HG03432 (cell line): ENCODE results near the gene COL18A1.

Source experiments
- ATAC-seq: cut with Tn5 transposase; IDR thresholded peaks from one replicate; pipeline ENCODE4 v1.9.1; 2021; ENCODE audit warnings: mild to moderate bottlenecking, moderate library complexity; ENCODE audit not compliant: unreplicated experiment

The COL18A1 gene

GRCh38 chr21:45475797-45476570 is 71.0 kb downstream of the COL18A1 start:
- no peak for ATAC-seq

DNA sequence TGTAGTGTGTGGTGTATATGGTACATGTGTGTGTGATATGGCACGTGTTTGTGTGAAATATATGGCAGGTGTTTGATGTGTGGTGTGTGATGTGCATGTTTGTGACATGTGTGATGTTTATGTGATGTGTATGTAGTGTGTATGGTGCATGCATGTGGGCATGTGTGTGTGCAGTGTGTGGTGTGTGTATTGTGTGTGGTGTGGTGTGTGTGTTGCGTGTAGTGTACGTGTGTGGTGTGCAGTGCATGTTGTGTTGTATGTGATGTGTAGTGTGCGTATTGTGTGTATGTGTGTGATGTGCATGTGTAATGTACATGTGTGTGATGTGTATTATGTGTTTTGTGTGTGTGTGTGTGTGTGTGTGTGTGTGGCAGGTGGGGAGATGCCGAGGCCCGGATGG is 71.6 kb downstream of the COL18A1 start:
- ATAC-seq, result no peak

DNA sequence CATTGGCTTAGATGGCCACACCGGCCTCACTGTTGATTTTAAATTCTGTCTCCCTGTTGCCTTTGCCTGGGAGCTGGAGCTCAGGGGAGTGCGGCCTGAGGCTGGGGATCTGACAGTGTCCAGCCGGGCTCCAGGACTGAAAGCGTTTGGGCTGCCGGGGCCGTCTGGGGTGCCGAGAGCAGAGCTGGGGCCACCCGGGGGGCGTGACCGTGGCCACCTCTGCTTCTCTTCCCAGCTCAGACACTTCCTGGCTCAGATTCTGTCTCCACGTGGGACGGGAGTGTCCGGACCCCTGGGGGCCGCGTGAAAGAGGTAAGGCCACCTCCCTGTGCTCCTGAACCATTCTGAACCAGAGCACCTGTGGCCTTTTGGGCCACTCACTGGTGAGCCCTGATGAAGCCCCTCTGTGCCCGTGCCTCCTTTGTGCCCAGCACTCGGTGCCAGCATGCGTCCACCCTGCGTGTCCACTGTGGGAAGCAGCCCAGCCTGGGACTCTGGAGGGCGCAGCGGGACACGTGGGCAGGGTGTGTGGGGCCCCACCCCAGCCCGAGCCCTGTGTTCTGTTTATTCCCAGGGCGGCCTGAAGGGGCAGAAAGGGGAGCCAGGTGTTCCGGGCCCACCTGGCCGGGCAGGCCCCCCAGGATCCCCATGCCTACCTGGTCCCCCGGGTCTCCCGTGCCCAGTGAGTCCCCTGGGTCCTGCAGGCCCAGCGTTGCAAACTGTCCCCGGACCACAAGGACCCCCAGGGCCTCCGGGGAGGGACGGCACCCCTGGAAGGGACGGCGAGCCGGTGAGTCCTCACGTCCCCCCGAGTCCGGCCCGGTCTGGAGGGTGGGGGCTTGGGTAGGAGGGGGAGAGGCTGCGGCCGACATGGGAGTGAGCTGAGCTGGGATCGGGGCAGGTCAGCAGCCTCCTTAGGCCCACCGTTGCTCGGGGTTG is 72.5 kb downstream of the COL18A1 start:
- ATAC-seq, result no peak

DNA sequence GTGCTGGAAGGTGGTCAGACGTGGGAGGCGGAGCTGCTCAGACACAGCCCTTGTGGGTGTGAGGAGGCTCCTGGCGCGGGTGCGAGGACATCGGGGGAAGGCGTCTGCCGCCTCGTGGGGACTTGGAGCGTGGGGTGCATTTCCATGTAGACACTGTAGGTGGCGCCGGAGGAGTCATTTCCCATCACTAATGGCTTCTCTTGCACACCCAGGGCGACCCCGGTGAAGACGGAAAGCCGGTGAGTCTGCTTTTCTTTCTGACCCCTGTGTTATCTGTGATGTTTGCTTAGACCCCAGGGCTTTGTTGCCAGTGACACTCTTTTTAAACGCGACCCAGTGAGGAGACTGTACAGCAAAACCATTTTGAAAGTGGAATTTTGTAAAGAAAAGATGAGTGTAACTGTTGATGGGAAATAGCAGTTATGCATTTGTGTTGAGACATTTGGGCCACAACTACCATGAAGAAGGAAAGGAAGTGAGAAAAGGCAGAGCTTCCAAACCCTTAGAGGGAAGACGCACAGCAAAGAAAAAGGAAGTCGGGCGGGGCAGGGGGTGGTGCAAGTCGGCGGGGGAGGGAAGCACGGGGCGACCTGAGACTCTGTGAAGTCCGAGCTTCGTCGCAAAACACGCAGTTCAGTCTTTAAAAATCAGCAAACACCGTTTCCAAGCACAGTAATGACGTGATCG is 73.3 kb downstream of the COL18A1 start:
- no peak for ATAC-seq

DNA sequence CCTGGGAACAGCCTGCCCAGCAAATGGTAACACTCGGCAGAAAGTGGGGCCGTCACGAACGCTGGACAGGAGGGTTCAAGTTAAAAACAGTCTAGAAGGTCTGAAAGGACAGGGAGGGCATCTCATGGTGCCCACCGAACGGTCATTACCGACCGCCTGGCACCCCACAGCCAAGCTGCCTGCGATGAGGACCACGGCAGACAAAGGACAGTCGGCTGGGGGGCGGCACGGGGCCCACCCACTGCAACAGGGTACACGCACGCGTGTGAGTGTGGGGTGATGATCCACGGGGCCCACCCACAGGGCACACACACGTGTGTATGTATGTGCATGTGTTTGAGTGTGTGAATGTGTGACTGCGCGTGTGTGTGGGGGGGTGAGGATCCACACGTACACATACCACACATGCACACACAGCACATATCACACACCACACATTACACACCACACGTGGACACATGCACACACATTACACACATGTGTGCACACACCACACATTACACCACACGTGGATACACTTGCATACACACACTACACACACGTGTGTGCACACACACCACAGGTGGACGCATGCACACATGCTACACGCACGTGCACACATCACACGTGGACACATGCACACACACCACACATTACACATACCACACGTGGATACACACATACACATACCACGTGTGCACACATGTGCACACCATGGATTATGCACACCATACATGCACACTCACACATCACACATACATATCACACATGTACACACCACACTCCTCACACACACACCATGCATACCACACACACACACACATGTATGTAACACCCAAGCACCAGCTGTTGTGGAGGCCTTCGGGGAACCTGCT is 74.1 kb downstream of the COL18A1 start:
- no peak for ATAC-seq

- no peak for ATAC-seq
These were observed 75.0 kb downstream of the COL18A1 start for GRCh38 chr21:45479691-45480675.

DNA sequence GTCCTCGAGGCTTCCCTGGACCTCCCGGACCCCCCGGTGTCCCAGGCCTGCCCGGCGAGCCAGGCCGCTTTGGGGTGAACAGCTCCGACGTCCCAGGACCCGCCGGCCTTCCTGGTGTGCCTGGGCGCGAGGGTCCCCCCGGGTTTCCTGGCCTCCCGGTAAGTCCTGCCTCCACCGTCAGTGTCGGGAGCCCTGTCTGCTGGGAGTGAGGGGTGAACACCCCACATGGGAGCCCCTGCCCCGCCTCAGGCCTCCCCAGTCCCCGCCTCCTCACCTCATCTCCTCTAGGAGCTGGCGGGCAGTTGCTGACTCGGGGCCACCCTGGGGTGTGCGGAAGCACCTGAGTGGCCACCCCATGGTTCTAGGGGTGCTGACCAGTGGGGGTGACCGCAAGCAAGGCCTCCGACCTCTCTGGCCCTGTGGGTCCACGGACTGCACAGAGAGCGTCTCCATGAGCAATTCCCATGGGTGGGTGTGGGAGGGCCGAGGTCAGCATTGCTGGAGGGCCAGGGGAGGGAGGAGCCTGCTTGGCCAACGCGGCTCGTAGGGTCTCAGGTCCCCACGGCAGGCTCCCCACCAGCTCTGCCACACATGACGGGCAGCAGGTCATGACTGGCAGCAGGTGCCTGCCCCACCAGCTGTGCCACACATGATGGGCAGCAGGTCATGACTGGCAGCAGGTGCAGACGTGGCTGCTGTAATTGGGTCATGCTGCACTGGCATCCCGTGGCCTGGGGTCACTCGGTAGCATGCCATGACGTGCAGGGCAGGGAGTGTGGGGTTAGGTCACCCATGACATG is 75.9 kb downstream of the COL18A1 start:
- no peak for ATAC-seq

DNA sequence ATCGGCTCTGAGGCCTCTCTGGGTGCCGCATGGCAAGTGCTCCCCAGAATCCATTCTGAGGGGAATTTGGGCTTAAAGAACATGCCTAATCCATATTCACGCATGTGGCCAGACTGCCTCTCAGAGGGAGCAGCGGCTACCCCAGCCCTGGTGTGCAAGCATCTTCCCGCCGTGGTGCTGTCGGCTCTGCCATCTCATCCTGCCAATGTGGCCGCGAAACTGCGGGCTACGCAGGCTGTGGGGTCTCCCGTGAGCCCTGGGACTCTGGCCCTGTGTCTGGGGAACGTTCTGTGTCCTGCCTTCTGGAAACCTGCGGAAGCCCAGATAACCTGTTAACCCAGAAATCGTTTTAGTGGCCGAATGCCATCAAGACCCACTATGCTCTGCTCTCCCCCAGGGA is 76.6 kb downstream of the COL18A1 start:
- ATAC-seq, result no peak

GRCh38 chr21:45481977-45482898 is 77.3 kb downstream of the COL18A1 start:
- no peak for ATAC-seq

DNA sequence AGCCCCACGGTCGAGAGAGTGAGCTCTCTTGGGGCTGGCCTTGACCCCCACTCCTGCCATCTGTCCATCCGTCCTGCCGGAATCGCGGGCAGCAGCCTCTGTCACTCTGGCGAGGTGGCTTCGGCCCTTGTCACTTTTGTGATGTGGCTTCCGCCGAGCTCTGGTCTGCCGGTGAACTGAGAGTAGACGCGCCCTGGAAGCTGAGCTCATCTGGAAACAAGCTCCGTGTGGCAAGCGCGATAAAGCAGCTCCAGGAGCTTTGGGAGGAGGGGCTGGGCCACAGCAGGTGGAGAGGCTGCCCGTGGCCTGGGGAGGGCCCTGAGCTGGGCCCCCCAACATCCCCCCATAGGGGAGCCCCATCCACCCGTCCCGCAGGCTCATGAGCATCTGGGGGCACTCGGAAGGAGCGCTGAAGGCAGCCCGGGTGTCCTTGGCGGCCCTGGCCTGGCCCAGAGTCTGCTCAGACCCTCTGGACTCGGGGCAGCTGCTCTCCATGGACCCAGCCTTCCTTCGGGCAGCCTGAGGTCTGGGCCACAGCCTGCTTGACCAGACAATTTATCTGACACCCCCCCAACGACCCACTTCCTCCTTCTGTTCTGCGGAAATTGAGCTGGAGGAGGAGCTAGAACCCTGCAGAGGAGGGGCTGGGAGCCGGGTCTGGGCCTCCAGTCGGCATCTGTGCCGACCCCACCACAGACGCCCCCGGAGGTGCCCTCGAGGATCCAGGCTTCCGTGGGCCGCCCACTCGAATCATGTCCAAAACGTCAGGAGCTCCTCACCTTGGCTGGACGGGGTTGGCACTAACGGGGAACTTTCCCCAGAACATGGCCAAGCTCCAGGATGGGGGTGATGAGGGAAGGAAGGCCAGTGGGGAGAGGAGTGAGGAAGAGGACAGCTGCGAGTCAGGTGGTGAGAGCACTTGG is 78.2 kb downstream of the COL18A1 start:
- ATAC-seq, result no peak

DNA sequence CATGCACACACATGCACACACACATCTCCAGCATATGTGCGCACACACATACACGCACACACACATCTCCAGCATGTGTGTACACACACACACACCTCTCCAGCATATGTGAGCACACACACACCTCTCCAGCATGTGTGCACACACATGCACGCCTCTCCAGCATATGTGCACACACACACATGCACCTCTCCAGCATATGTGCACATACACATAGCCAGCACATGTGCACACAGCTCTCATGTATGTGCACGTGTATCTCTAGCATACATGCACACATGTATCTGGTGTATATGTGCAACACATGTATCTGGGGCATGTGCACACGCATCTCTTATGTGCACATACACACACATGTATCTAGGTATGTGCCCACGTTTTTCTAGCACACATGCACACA is 79.4 kb downstream of the COL18A1 start:
- no peak for ATAC-seq

DNA sequence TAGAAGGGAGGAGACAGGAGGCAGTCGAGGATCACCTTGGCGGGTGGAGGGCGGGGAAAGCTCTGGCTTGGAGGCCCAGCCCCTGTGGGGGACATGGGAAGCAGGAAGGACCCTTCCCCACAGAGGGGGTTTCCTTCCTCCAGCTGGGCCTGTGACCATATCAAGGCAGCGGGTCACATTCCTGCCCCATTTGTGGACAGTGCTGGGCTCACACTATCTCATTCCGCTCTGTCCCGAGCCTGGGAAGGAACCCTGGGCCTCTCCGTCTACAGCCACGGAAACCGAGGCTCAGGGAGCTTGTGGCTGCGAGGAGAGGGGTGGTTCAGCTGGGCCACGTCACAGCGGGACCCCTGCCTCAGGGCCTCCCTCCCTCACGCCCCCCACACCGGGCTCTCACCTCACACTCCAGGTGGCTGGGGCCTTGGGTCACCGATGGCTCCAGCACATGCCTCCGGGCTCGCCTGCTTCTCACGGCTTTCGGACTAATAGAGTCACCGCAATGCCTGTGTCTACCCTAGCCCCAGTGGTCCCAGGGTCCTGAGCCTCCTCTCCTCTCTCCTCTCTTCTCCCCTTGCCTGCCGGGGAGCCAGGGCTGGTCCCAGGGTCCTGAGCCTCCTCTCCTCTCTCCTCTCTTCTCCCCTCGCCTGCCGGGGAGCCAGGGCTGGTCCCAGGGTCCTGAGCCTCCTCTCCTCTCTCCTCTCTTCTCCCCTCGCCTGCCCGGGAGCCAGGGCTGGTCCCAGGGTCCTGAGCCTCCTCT is 80.9 kb downstream of the COL18A1 start:
- no peak for ATAC-seq

GRCh38 chr21:45486443-45487160 is 81.6 kb downstream of the COL18A1 start:
- no peak for ATAC-seq

DNA sequence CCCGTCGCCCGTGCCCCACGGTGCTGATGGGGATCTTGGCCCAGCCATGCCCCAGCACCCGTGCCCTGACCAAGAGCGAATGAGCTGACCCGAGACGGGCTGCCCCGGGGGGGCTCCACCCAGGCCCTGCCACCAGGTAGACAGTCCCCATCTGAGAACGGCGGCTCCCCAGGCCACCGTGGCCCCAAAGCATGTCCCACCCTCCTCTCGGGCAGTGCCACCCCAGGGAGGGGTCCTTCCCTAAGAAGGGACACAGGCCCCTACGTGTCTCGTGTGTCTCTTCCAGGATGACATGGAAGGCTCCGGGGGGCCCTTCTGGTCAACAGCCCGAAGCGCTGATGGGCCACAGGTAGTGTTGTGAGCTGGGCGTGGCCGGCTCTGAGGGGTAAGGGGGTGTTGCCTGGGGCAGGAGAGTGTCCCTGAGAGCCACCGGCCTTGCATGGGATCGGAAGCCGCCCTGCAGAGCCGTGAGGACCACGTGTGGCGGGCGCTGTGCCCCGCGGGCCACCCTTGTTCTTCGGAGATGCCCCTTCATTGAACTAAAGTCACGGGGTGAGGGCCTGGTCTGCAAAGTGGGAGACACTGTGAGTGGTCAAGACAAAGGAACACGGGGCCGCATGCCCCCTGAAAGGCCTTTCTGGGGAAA is 82.3 kb downstream of the COL18A1 start:
- ATAC-seq, result no peak
